B cell (primary cell): ENCODE measurements around the gene PSME2. TPM values are rescaled to one million over a fixed set of nuclear protein-coding genes. Genes with fewer than 3 reads are reported as not detected.

Source experiments
- ATAC-seq: fragments of 200-7000 bp; cut with Tn5 transposase; one replicate; pipeline ENCODE4 v1.10.0; 2021; ENCODE audit warnings: low read depth, mild to moderate bottlenecking, moderate number of reproducible peaks, moderate library complexity
- CTCF ChIA-PET: fragments of 350-600 bp; sonication (Branson Sonifier 250); formaldehyde crosslinking; loops from one replicate; lab custom pipeline; 2021; ENCODE audit warnings: antibody characterized with exemption, inconsistent platforms; lab: Charles Lee
- POLR2A ChIA-PET: fragments of 350-600 bp; sonication (Branson Sonifier 250); formaldehyde crosslinking; loops from one replicate; lab custom pipeline; 2021; ENCODE audit warnings: antibody characterized with exemption; lab: Charles Lee
- DNase-seq: peaks from one replicate; pipeline ENCODE4 v3.0.0; 2013
- H2AFZ ChIP-seq: 2 replicates; pipeline ENCODE4 v1.6.1; 2012; ENCODE audit warnings: mild to moderate bottlenecking, low read depth, low read length; ENCODE audit not compliant: insufficient read depth, poor library complexity, severe bottlenecking
- H3K27ac ChIP-seq, 2 donors: 1 replicate in 1 of 2; 2 replicates in 1 of 2; pipeline ENCODE4 v1.5.1; 2012 to 2013; ENCODE audit warnings: low read length in 2 of 2, mild to moderate bottlenecking in 2 of 2, moderate library complexity in 1 of 2
- H3K27me3 ChIP-seq, 4 experiments: fragments of 200-600 bp in 1 of 4; sonication (generic) in 1 of 4; replicated peaks in 1 of 4; 1 replicate in 2 of 4; 2 replicates in 2 of 4; pipeline versions ENCODE4 v1.6.1 to v1.7.0; 2013 to 2016; ENCODE audit warnings: low read length in 3 of 4, mild to moderate bottlenecking in 2 of 4, mixed read lengths in 1 of 4, moderate library complexity in 1 of 4; ENCODE audit not compliant: insufficient read depth in 4 of 4, control insufficient read depth in 3 of 4; ENCODE audit errors: control extremely low read depth in 1 of 4
- H3K36me3 ChIP-seq, 2 experiments: replicated peaks in 1 of 2; 1 replicate in 1 of 2; 2 replicates in 1 of 2; pipeline versions ENCODE4 v1.6.1 to v1.7.1; 2013; ENCODE audit warnings: low read length in 1 of 2; ENCODE audit not compliant: insufficient read depth in 2 of 2, control insufficient read depth in 1 of 2; ENCODE audit errors: control extremely low read depth in 1 of 2, extremely low read depth in 1 of 2
- H3K4me1 ChIP-seq, 2 donors: fragments of 200-600 bp in 1 of 2; sonication (generic) in 1 of 2; 1 replicate in 1 of 2; 2 replicates in 1 of 2; pipeline versions ENCODE4 v1.5.1 to v1.6.1; 2013 to 2017; ENCODE audit warnings: low read length in 2 of 2; ENCODE audit not compliant: control insufficient read depth in 2 of 2, insufficient read depth in 2 of 2
- H3K4me2 ChIP-seq: replicated peaks from 2 replicates; pipeline ENCODE3; 2012; ENCODE audit warnings: mild to moderate bottlenecking, low read depth, low read length; ENCODE audit not compliant: poor library complexity, severe bottlenecking
- H3K4me3 ChIP-seq, 5 experiments: fragments of 200-600 bp in 1 of 5; sonication (generic) in 1 of 5; 1 replicate in 3 of 5; 2 replicates in 2 of 5; pipeline versions ENCODE4 v1.5.1 to v1.7.0; 2011 to 2016; ENCODE audit warnings: low read length in 4 of 5, mild to moderate bottlenecking in 4 of 5, low read depth in 2 of 5, control low read depth in 1 of 5, moderate library complexity in 1 of 5; ENCODE audit not compliant: insufficient read depth in 1 of 5; ENCODE audit errors: control extremely low read depth in 1 of 5, extremely low read depth in 1 of 5
- H3K79me2 ChIP-seq: fragments of 200-600 bp; sonication (generic); one replicate; pipeline ENCODE4 v1.6.0; 2016; ENCODE audit warnings: low read length; ENCODE audit not compliant: control insufficient read depth, insufficient read depth
- H3K9ac ChIP-seq: fragments of 200-600 bp; sonication (generic); 2 replicates; pipeline ENCODE4 v1.6.1; 2017; ENCODE audit warnings: mild to moderate bottlenecking, low read length, moderate library complexity
- H3K9me3 ChIP-seq, 3 donors: one replicate each; pipeline versions ENCODE4 v1.6.1 to v1.7.1; 2013; ENCODE audit warnings: low read length in 2 of 3; ENCODE audit not compliant: control insufficient read depth in 2 of 3, insufficient read depth in 1 of 3; ENCODE audit errors: control extremely low read depth in 1 of 3
- H4K20me1 ChIP-seq: 2 replicates; pipeline ENCODE4 v1.6.0; 2012; ENCODE audit warnings: mild to moderate bottlenecking, low read length; ENCODE audit not compliant: insufficient read depth, control insufficient read depth, poor library complexity, severe bottlenecking
- H3K27ac Mint-ChIP-seq: one replicate; pipeline ENCODE4 v1.8.0; 2021; ENCODE audit warnings: mixed read lengths
- H3K27me3 Mint-ChIP-seq: one replicate; pipeline ENCODE4 v1.8.0; 2021; ENCODE audit warnings: mixed read lengths
- H3K4me1 Mint-ChIP-seq: one replicate; pipeline ENCODE4 v1.8.0; 2021; ENCODE audit warnings: mixed read lengths
- H3K4me3 Mint-ChIP-seq: one replicate; pipeline ENCODE4 v1.8.0; 2021; ENCODE audit warnings: mixed read lengths
- H3K9me3 Mint-ChIP-seq: one replicate; pipeline ENCODE4 v1.8.0; 2022; ENCODE audit warnings: mixed read lengths; ENCODE audit not compliant: insufficient read depth
- CTCF ChIP-seq: fragments of 200-600 bp; IDR thresholded peaks from one replicate; pipeline ENCODE4 v1.8.0; 2022; ENCODE audit warnings: antibody characterized with exemption, mild to moderate bottlenecking
- EZH2 ChIP-seq: IDR thresholded peaks from 2 replicates; pipeline ENCODE4 v1.6.1; 2012; ENCODE audit warnings: borderline replicate concordance, low read depth, mild to moderate bottlenecking, moderate library complexity, low read length; ENCODE audit not compliant: insufficient read depth, poor library complexity, severe bottlenecking
- WGBS: methylation state at CpG from one replicate; pipeline ENCODE4 v1.1.5; 2013; ENCODE audit warnings: missing lambda C conversion rate; ENCODE audit not compliant: insufficient coverage; 5-methylcytosine and 5-hydroxymethylcytosine counted together
- intact Hi-C: fragments of 100-400 bp; cut with micrococcal nuclease; formaldehyde crosslinking; loops from one replicate; pipeline ENCODE4 v1.10.0; 2022
- polyA plus RNA-seq: library from polyadenylated mRNA; depleted of rRNA; stranded (reverse); fragments of >200 nt; gene quantifications from 2 replicates; pipeline ENCODE4 v1.2.3, GENCODE V29; 2012
- total RNA-seq, 2 donors: library from RNA; stranded (reverse); fragments of 120-200 nt in 1 of 2; gene quantifications; 1 replicate in 1 of 2; 2 replicates in 1 of 2; pipeline versions ENCODE4 v1.2.3 to v1.2.4, GENCODE V29; 2013 to 2022

Gene PSME2
- total and polyA plus RNA-seq, 2 donors (not counting 1 experiment from before 2014, with no cell fraction given), result 126 to 141 TPM

GRCh38 chr14:24187539-24187915 is 41.1 kb upstream of the PSME2 start:
- ChIA-PET POLR2A (interaction anchor here (1.1 to 2.1 kb wide), 3 partner anchors 26 to 55 kb away, joined by 4 to 6 read pairs (median 6); partner anchors contain the start of genes IRF9 and TINF2), CTCF (interaction anchor here (1.0 to 3.7 kb wide), 7 partner anchors 26 to 254 kb away, joined by 3 to 21 read pairs (median 4); partner anchors contain the start of genes CHMP4A, CIDEB, IRF9 and TINF2)
- no peaks in the 10 kb centered on the region for H3K9me3 Mint-ChIP-seq
- H3K4me3 Mint-ChIP-seq, result peak overlapping the region; percentile 93
- Histone ChIP-seq H3K4me2 (peak overlapping the region; percentile 96), H3K9me3 (no peaks in the 10 kb centered on the region), H2AFZ (no peak overlapping the region), H3K27ac (peak overlapping the region in 1 of 2 donors; percentile 86), H3K9ac (peak overlapping the region; percentile 70), H4K20me1 (no peaks in the 10 kb centered on the region), H3K36me3 (peaks cover 3 to 47% of the 10 kb centered on the region in 2 experiments), H3K4me3 (peak overlapping the region in 2 of 5 experiments; percentile 69 to 77), H3K27me3 (no peaks in the 10 kb centered on the region), H3K79me2 (peaks cover 49% of the 10 kb centered on the region), H3K4me1 (peaks cover 14 to 17% of the 10 kb centered on the region in 2 donors)
- WGBS, result no CpG with 5 or more reads among the region's 2 CpGs
- TF ChIP-seq EZH2, result no peak
- no peak for TF ChIP-seq CTCF
- peaks cover 30% of the 10 kb centered on the region for H3K4me1 Mint-ChIP-seq
- no peaks in the 10 kb centered on the region for H3K27me3 Mint-ChIP-seq
- H3K27ac Mint-ChIP-seq, result peak overlapping the region; percentile 87
- no peak for ATAC-seq
- intact Hi-C loops, result no loop called here
- no peak for DNase-seq

- Mint-ChIP-seq H3K27ac (peak overlapping the region; percentile 60), H3K4me3 (peak overlapping the region; percentile 93)
- 95% methylated on average over 4 of the region's 10 CpGs for WGBS
Measured at GRCh38 chr14:24186831-24187538, 40.6 kb upstream of the PSME2 start.

More at GRCh38 chr14:24186831-24187538, 40.6 kb upstream of the PSME2 start:
- Histone ChIP-seq H3K4me1 (peaks cover 14 to 17% of the 10 kb centered on the region in 2 donors), H3K79me2 (peaks cover 44% of the 10 kb centered on the region), H3K4me3 (no peak overlapping the region), H4K20me1 (no peaks in the 10 kb centered on the region), H3K36me3 (peaks cover 4 to 52% of the 10 kb centered on the region in 2 experiments), H3K27me3 (no peaks in the 10 kb centered on the region), H3K9ac (no peak overlapping the region), H3K4me2 (peak overlapping the region; percentile 96), H3K27ac (no peak overlapping the region), H2AFZ (no peak overlapping the region), H3K9me3 (no peaks in the 10 kb centered on the region)
- DNase-seq (no peak), ATAC-seq (no peak)
- H3K27me3 Mint-ChIP-seq, result no peaks in the 10 kb centered on the region
- TF ChIP-seq EZH2 (no peak), CTCF (no peak)
- CTCF ChIA-PET, result interaction anchor here (1.0 to 3.7 kb wide), 8 partner anchors 13 to 255 kb away, joined by 3 to 21 read pairs (median 4); partner anchors contain the start of genes CHMP4A, CIDEB, IRF9 and TINF2
- POLR2A ChIA-PET, result interaction anchor here (1.0 to 2.1 kb wide), 3 partner anchors 8 to 27 kb away, joined by 3 to 6 read pairs (median 4); partner anchors contain the start of genes IRF9 and TM9SF1
- peaks cover 25% of the 10 kb centered on the region for H3K4me1 Mint-ChIP-seq
- no peaks in the 10 kb centered on the region for H3K9me3 Mint-ChIP-seq
- intact Hi-C loops, result no loop called here
